HG02938 (cell line): ENCODE measurements around the gene NCKIPSD.

Experiments used
- ATAC-seq: cut with Tn5 transposase; IDR thresholded peaks from one replicate; pipeline ENCODE4 v1.9.1; 2021; ENCODE audit warnings: mild to moderate bottlenecking, moderate library complexity; ENCODE audit not compliant: unreplicated experiment

NCKIPSD gene

GRCh38 chr3:48625600-48625999, 60.1 kb downstream of the NCKIPSD start:
- ATAC-seq: no peak

- ATAC-seq: no peak
Observed at GRCh38 chr3:48624767-48625166, 60.9 kb downstream of the NCKIPSD start.

GRCh38 chr3:48623851-48624547, 61.7 kb downstream of the NCKIPSD start:
- ATAC-seq: no peak
